ENCODE measurements around the gene PTGFRN. TPM values are rescaled to one million over a fixed set of nuclear protein-coding genes. Genes with fewer than 3 reads are reported as not detected.

PTGFRN gene
- total RNA-seq, 1 donor from 2014 or later = 53.2 TPM

DNA sequence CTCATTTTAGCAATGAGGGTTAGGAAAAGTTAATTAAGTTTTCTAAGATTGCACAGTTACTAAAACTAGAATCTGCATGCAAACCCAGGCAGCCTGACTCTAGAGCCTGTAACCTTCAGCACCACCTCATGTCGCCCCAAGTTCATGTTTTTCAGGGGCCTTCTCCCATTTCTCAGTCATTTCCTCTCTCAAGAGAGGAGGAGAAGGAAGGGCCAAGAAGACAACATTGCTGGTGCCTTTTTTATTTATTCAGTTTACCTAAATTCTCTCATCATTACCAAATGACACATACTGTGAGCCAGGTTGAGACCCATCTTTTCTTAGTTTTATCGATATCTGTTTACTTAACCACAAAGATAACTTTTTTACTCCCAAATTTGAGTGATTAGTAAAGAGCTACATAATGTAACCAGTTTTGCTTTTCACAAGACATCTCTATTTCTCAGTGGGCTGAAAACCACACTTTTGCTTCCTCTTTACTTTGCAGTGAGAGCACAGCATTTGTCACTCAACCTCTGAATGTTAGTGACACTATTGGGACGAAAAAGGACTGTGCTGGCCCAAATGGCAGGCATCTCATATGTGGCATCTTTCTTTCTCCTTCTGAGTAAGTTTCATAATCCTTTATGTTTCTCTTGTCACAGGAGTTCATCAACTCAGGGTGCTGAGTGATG, 91.7 kb downstream of the PTGFRN start, which contains the start of gene CD101:
Gene CD101 (plus strand): TSS at position 507 of the 674 bp plus-strand sequence. CDS start 58 bp downstream, at position 565.
- Histone ChIP-seq H3K4me2 (no peak within 1 kb of the TSS), H4K20me1 (ENCODE audit: low read depth) (no peaks in the 10 kb centered on the region), H3K36me3 (no peaks in the 10 kb centered on the region), H3K79me2 (ENCODE audit: low read depth) (no peaks in the 10 kb centered on the region), H2AFZ (replicated peaks) (no peak within 1 kb of the TSS), H3K4me3 (no peak within 1 kb of the TSS), H3K4me1 (no peaks in the 10 kb centered on the region), H3K9me3 (ENCODE audit: low read depth) (no peaks in the 10 kb centered on the region), H3F3A (ENCODE audit: low read depth) (no peaks in the 10 kb centered on the region), H3K9ac (no peak within 1 kb of the TSS), H3K27ac (no peak within 1 kb of the TSS), H3K27me3 (no peaks in the 10 kb centered on the region)
- H3K36me3 Mint-ChIP-seq = no peaks in the 10 kb centered on the region
- TF ChIP-seq EZH2phosphoT487 (IDR thresholded peaks at IDR 0.05) = no peak
- TF ChIP-seq CTCF (IDR thresholded peaks at IDR 0.05) = no peak
- no peak for TF ChIP-seq EZH2 (IDR thresholded peaks at IDR 0.05)
- DNase-seq (ENCODE audit: low spot score) = no peak
- no peak within 1 kb of the TSS for H3K4me3 Mint-ChIP-seq
- no peak within 1 kb of the TSS for H3K27ac Mint-ChIP-seq
- H3K9me3 Mint-ChIP-seq = no peaks in the 10 kb centered on the region
- peaks cover 4% of the 10 kb centered on the region for H3K27me3 Mint-ChIP-seq (ENCODE audit: insufficient read depth, low read depth)
- no peaks in the 10 kb centered on the region for H3K4me1 Mint-ChIP-seq

DNA sequence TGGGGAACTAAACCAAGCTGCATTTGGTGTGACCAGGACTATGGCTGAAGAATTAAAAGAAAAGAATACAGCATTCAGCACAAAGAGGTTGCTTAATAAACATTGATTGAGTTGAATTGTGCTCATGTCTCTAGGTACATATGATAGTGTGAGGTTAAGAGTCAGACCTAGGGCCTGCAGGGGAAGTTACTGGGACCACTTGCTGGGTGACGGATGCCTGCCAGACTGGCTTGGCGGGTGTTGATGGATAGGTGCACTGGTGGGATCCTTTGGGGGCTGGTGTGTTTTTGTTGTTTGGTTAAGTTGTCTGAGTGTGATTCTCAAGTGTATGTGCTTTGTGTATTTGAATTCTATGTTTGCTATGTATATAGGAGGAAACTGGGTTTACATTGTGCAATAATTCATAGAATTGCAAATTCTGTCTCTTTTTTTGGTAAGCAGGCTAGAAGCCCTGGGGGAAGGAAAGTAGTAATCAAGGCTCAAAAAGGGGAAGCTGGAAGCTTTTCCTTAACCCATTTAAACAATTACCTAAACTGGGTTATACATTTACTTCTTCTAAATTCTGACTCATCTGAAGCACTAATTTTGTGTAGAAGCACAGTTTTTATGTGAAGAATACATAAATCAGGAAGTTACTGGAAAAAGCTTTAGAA, 93.6 kb downstream of the PTGFRN start:
- Mint-ChIP-seq H3K27me3 (ENCODE audit: insufficient read depth, low read depth) (peaks cover 4% of the 10 kb centered on the region), H3K4me1 (no peaks in the 10 kb centered on the region), H3K27ac (peak overlapping the region; percentile 19), H3K4me3 (no peak overlapping the region), H3K9me3 (no peaks in the 10 kb centered on the region), H3K36me3 (no peaks in the 10 kb centered on the region)
- no peak for TF ChIP-seq EZH2 (IDR thresholded peaks at IDR 0.05)
- no peak overlapping the region for H2AFZ ChIP-seq (replicated peaks)
- H3K27me3 ChIP-seq = no peaks in the 10 kb centered on the region
- no peaks in the 10 kb centered on the region for H3F3A ChIP-seq (ENCODE audit: low read depth)
- no peaks in the 10 kb centered on the region for H3K36me3 ChIP-seq
- H3K9me3 ChIP-seq (ENCODE audit: low read depth) = no peaks in the 10 kb centered on the region
- no peak overlapping the region for H3K4me2 ChIP-seq
- no peak overlapping the region for H3K27ac ChIP-seq
- H3K4me1 ChIP-seq = no peaks in the 10 kb centered on the region
- H3K9ac ChIP-seq = no peak overlapping the region
- no peaks in the 10 kb centered on the region for H4K20me1 ChIP-seq (ENCODE audit: low read depth)
- no peak overlapping the region for H3K4me3 ChIP-seq
- H3K79me2 ChIP-seq (ENCODE audit: low read depth) = no peaks in the 10 kb centered on the region
- DNase-seq (ENCODE audit: low spot score) = no peak

GRCh38 chr1:117007719-117008013, 98.0 kb downstream of the PTGFRN start:
- TF ChIP-seq EZH2 (IDR thresholded peaks at IDR 0.05) (no peak), EZH2phosphoT487 (IDR thresholded peaks at IDR 0.05) (no peak), CTCF (IDR thresholded peaks at IDR 0.05) (no peak)
- Histone ChIP-seq H3K36me3 (no peaks in the 10 kb centered on the region), H2AFZ (replicated peaks) (no peak overlapping the region), H3F3A (ENCODE audit: low read depth) (no peaks in the 10 kb centered on the region), H3K4me1 (peaks cover 5% of the 10 kb centered on the region), H3K4me3 (no peak overlapping the region), H3K27ac (no peak overlapping the region), H3K27me3 (no peaks in the 10 kb centered on the region), H3K9ac (no peak overlapping the region), H3K79me2 (ENCODE audit: low read depth) (no peaks in the 10 kb centered on the region), H3K9me3 (ENCODE audit: low read depth) (no peaks in the 10 kb centered on the region), H4K20me1 (ENCODE audit: low read depth) (no peaks in the 10 kb centered on the region), H3K4me2 (no peak overlapping the region)
- H3K9me3 Mint-ChIP-seq = no peaks in the 10 kb centered on the region
- no peak overlapping the region for H3K4me3 Mint-ChIP-seq
- H3K4me1 Mint-ChIP-seq = peaks cover 6% of the 10 kb centered on the region
- no peak overlapping the region for H3K27ac Mint-ChIP-seq
- H3K27me3 Mint-ChIP-seq (ENCODE audit: insufficient read depth, low read depth) = no peaks in the 10 kb centered on the region
- H3K36me3 Mint-ChIP-seq = no peaks in the 10 kb centered on the region
- no peak for DNase-seq (ENCODE audit: low spot score)

DNA sequence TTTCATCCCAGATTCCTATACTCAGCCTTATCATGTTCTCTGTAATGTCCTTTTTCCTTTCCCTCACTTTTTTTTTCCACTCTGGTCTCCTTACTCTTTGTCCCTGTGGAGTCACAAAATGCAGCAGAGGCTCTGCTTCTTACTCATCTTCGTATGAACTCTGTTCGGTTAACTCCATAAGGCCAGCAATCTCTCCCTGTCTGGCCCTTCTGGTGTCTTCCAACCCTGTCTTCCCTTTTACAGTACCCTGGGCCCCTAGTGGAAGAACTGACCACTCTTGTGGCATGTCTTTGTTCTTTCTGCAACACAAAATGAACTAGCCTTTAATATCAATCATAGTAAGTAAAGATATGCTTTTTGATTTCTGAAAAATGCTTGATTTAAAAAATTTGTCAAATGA, 98.9 kb downstream of the PTGFRN start:
- H3K4me1 ChIP-seq = peaks cover 5% of the 10 kb centered on the region
- H3K9ac ChIP-seq = no peak overlapping the region
- H3K79me2 ChIP-seq (ENCODE audit: low read depth) = no peaks in the 10 kb centered on the region
- H3F3A ChIP-seq (ENCODE audit: low read depth) = no peaks in the 10 kb centered on the region
- H3K9me3 ChIP-seq (ENCODE audit: low read depth) = no peaks in the 10 kb centered on the region
- H3K4me1 Mint-ChIP-seq = peaks cover 6% of the 10 kb centered on the region
- H3K27ac ChIP-seq = no peak overlapping the region
- DNase-seq (ENCODE audit: low spot score) = no peak
- H3K4me3 Mint-ChIP-seq = no peak overlapping the region
- H3K4me3 ChIP-seq = no peak overlapping the region
- no peaks in the 10 kb centered on the region for H3K9me3 Mint-ChIP-seq
- TF ChIP-seq EZH2 (IDR thresholded peaks at IDR 0.05) (no peak), CTCF (IDR thresholded peaks at IDR 0.05) (peak; percentile 16)
- no peaks in the 10 kb centered on the region for H3K27me3 Mint-ChIP-seq (ENCODE audit: insufficient read depth, low read depth)
- no peaks in the 10 kb centered on the region for H3K36me3 ChIP-seq
- no peaks in the 10 kb centered on the region for H4K20me1 ChIP-seq (ENCODE audit: low read depth)
- no peaks in the 10 kb centered on the region for H3K36me3 Mint-ChIP-seq
- H3K27me3 ChIP-seq = no peaks in the 10 kb centered on the region
- H3K4me2 ChIP-seq = no peak overlapping the region
- no peak overlapping the region for H2AFZ ChIP-seq (replicated peaks)
- H3K27ac Mint-ChIP-seq = no peak overlapping the region
